ENCODE results near the gene TRPM6.

Gene TRPM6

GRCh38 chr9:74724317-74724716, 163.4 kb downstream of the TRPM6 start:
- H3K27me3 Mint-ChIP-seq: peaks cover 4% of the 10 kb centered on the region

GRCh38 chr9:74721696-74722660, 165.7 kb downstream of the TRPM6 start:
- Mint-ChIP-seq H3K27ac (no peak overlapping the region), H3K9me3 (no peaks in the 10 kb centered on the region), H3K4me1 (no peaks in the 10 kb centered on the region), H3K36me3 (no peaks in the 10 kb centered on the region), H3K4me3 (no peak overlapping the region), H3K27me3 (peaks cover 4% of the 10 kb centered on the region)

More at GRCh38 chr9:74724317-74724716, 163.4 kb downstream of the TRPM6 start:
- Mint-ChIP-seq H3K4me1 (no peaks in the 10 kb centered on the region), H3K9me3 (no peaks in the 10 kb centered on the region), H3K27ac (no peak overlapping the region), H3K4me3 (no peak overlapping the region), H3K36me3 (no peaks in the 10 kb centered on the region)

GRCh38 chr9:74719306-74719705, 168.4 kb downstream of the TRPM6 start:
- Mint-ChIP-seq H3K36me3 (no peaks in the 10 kb centered on the region), H3K4me3 (no peak overlapping the region), H3K27me3 (peaks cover 3% of the 10 kb centered on the region), H3K27ac (no peak overlapping the region), H3K4me1 (no peaks in the 10 kb centered on the region), H3K9me3 (no peaks in the 10 kb centered on the region)

GRCh38 chr9:74718709-74719108, 169.0 kb downstream of the TRPM6 start:
- no peaks in the 10 kb centered on the region for H3K4me1 Mint-ChIP-seq
- no peaks in the 10 kb centered on the region for H3K9me3 Mint-ChIP-seq
- no peak overlapping the region for H3K4me3 Mint-ChIP-seq
- H3K27ac Mint-ChIP-seq: no peak overlapping the region
- peaks cover 5% of the 10 kb centered on the region for H3K27me3 Mint-ChIP-seq
- no peaks in the 10 kb centered on the region for H3K36me3 Mint-ChIP-seq

GRCh38 chr9:74711341-74711740, 176.4 kb downstream of the TRPM6 start:
- H3K36me3 Mint-ChIP-seq: no peaks in the 10 kb centered on the region
- no peak overlapping the region for H3K4me3 Mint-ChIP-seq
- H3K9me3 Mint-ChIP-seq: no peaks in the 10 kb centered on the region
- no peaks in the 10 kb centered on the region for H3K4me1 Mint-ChIP-seq
- peaks cover 8% of the 10 kb centered on the region for H3K27me3 Mint-ChIP-seq
- no peak overlapping the region for H3K27ac Mint-ChIP-seq

GRCh38 chr9:74697535-74697934, 190.2 kb downstream of the TRPM6 start:
- H3K4me1 Mint-ChIP-seq: no peaks in the 10 kb centered on the region

GRCh38 chr9:74696520-74696919, 191.2 kb downstream of the TRPM6 start:
- Mint-ChIP-seq H3K27ac (no peak overlapping the region), H3K27me3 (peaks cover 18% of the 10 kb centered on the region), H3K9me3 (no peaks in the 10 kb centered on the region), H3K4me3 (no peak overlapping the region), H3K36me3 (no peaks in the 10 kb centered on the region), H3K4me1 (no peaks in the 10 kb centered on the region)

More at GRCh38 chr9:74697535-74697934, 190.2 kb downstream of the TRPM6 start:
- peaks cover 4% of the 10 kb centered on the region for H3K9me3 Mint-ChIP-seq
- no peak overlapping the region for H3K4me3 Mint-ChIP-seq
- no peaks in the 10 kb centered on the region for H3K36me3 Mint-ChIP-seq
- peaks cover 18% of the 10 kb centered on the region for H3K27me3 Mint-ChIP-seq
- no peak overlapping the region for H3K27ac Mint-ChIP-seq

GRCh38 chr9:74691058-74691457, 196.7 kb downstream of the TRPM6 start:
- Mint-ChIP-seq H3K27ac (no peak overlapping the region), H3K4me3 (no peak overlapping the region), H3K27me3 (peaks cover 6% of the 10 kb centered on the region), H3K36me3 (no peaks in the 10 kb centered on the region), H3K9me3 (no peaks in the 10 kb centered on the region), H3K4me1 (no peaks in the 10 kb centered on the region)

- H3K4me1 Mint-ChIP-seq: no peaks in the 10 kb centered on the region
- no peaks in the 10 kb centered on the region for H3K36me3 Mint-ChIP-seq
- peaks cover 3% of the 10 kb centered on the region for H3K27me3 Mint-ChIP-seq
- no peak overlapping the region for H3K27ac Mint-ChIP-seq
- no peak overlapping the region for H3K4me3 Mint-ChIP-seq
- no peaks in the 10 kb centered on the region for H3K9me3 Mint-ChIP-seq
Observed at GRCh38 chr9:74683322-74683721, 204.4 kb downstream of the TRPM6 start.

- Mint-ChIP-seq H3K4me1 (no peaks in the 10 kb centered on the region), H3K27ac (no peak overlapping the region), H3K4me3 (no peak overlapping the region), H3K9me3 (no peaks in the 10 kb centered on the region), H3K36me3 (no peaks in the 10 kb centered on the region), H3K27me3 (peaks cover 3% of the 10 kb centered on the region)
Observed at GRCh38 chr9:74681906-74682305, 205.8 kb downstream of the TRPM6 start.

GRCh38 chr9:74674077-74674476, 213.6 kb downstream of the TRPM6 start:
- peaks cover 2% of the 10 kb centered on the region for H3K27me3 Mint-ChIP-seq

More at GRCh38 chr9:74674077-74674476, 213.6 kb downstream of the TRPM6 start:
- no peaks in the 10 kb centered on the region for H3K4me1 Mint-ChIP-seq
- no peak overlapping the region for H3K4me3 Mint-ChIP-seq
- no peak overlapping the region for H3K27ac Mint-ChIP-seq
- H3K36me3 Mint-ChIP-seq: no peaks in the 10 kb centered on the region
- H3K9me3 Mint-ChIP-seq: no peaks in the 10 kb centered on the region
